Measurements from ENCODE around the gene TACC2.

DNA sequence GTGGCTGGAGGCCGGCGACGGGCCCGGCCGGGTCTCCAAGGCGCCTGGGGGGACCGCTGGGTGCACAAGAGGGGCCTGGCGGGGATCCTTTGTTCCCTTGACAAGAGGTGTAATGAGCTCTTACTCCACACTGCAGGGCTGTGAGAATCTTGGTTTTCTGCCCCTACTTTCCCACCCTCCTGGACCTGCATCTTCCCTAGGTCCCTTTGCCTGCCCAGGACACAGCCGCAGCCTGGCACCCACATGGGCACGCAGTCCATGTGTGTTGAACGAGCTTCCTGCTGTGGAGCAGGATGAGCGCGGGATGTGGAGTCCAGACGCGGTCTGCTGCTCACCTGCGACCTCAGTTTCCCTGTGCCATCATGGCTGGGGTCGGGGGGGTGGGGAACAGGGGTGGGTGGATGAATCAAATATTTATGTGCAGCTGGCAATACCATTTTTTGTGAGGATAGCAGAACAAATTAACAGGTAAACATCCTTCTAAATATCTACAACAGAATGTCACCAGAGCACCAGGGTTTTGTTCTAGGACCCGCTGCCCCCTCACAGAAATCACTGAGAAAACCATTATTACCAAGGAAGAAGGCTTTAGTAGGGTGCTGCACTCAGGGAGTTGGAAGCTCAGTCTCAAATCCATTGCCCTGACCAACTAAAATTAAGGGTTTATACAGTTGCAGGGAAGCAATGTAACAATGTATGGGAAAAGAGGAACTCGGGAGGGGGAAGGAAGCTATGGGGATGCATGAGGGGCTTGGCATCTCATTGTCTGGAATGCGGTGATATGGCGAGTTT lies 13.5 kb upstream of the TACC2 start:
- TF ChIP-seq, protein P1, sequence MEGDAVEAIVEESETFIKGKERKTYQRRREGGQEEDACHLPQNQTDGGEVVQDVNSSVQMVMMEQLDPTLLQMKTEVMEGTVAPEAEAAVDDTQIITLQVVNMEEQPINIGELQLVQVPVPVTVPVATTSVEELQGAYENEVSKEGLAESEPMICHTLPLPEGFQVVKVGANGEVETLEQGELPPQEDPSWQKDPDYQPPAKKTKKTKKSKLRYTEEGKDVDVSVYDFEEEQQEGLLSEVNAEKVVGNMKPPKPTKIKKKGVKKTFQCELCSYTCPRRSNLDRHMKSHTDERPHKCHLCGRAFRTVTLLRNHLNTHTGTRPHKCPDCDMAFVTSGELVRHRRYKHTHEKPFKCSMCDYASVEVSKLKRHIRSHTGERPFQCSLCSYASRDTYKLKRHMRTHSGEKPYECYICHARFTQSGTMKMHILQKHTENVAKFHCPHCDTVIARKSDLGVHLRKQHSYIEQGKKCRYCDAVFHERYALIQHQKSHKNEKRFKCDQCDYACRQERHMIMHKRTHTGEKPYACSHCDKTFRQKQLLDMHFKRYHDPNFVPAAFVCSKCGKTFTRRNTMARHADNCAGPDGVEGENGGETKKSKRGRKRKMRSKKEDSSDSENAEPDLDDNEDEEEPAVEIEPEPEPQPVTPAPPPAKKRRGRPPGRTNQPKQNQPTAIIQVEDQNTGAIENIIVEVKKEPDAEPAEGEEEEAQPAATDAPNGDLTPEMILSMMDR (IDR thresholded peaks at IDR 0.05; ENCODE audit: insufficient read depth, low read length, poor library complexity, severe bottlenecking) = peak; percentile 80
- TF ChIP-seq EZH2phosphoT487 (conservative IDR thresholded peaks at IDR 0.05; ENCODE audit: low read length) = no peak
